ENCODE data around the gene CDK2AP2.

GRCh38 chr11:67457453-67457852, 50.5 kb downstream of the CDK2AP2 start:
- TF ChIP-seq JUNB (IDR thresholded peaks at IDR 0.05; ENCODE audit: unreplicated experiment) (no peak), CTCF (conservative IDR thresholded peaks at IDR 0.05; ENCODE audit: low read depth in 2 of 2) (no peak), EZH2 (IDR thresholded peaks at IDR 0.05; ENCODE audit: low read depth, unreplicated experiment) (no peak), POLR2AphosphoS5 (IDR thresholded peaks at IDR 0.05; ENCODE audit: low read depth) (no peak), ZNF462 (CRISPR knock-in tag; IDR thresholded peaks at IDR 0.05) (no peak)

Data from GM23338 (cell line).